NK-92 treated with Interleukin-12 subunit alpha and Interleukin-12 subunit beta, amount 100 ng/mL, for 24 hours (cell line): ENCODE measurements around the gene GRM5.
"Not testable (repeated sequence)": the region's sequence is repeated elsewhere in the genome, so short reads cannot be mapped to it uniquely, and the experiment has no call there.

ENCODE experiments used
- DNase-seq: peaks from one replicate; lab custom pipeline; 2025; lab: John Stamatoyannopoulos, UW

The GRM5 gene

DNA sequence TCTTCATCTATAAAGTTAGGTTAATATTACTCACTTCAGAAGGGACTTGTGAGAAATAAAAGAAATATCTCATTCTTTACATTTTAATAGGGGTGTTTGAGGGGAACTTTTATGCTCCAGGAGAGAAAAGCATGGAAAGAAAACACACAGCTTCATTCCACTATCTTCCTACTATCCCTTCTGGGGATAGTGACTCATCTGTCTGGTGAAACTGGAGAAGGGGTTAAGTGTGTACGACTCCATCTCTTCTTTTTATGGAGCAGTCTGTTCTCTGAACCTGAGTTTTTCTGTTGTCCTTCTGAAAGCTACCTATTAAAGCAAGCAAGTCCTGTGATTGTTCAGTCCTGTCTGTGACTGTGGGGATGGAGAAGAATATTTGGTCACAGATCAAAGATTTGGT is 227.6 kb downstream of the GRM5 start:
- not testable (repeated sequence) for DNase-seq

DNA sequence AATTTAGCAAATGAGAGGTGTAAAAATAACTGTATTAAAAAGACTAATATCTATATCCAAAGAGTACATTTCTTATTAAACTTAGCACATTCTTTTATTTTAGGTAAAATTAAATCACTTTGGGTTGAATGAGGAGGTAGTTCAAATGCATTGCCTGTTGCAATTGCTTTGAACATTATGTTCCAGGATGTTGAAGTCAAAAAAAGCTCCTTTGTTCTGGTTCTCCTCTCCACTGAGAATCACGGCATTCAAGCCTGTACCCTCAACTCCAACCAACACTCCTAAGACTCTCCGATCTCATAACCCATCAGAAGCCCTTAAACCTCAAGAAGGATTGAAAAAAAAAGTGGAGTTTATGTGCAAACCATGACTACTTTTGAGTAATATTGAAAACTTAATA is 230.1 kb downstream of the GRM5 start:
- not testable (repeated sequence) for DNase-seq

DNA sequence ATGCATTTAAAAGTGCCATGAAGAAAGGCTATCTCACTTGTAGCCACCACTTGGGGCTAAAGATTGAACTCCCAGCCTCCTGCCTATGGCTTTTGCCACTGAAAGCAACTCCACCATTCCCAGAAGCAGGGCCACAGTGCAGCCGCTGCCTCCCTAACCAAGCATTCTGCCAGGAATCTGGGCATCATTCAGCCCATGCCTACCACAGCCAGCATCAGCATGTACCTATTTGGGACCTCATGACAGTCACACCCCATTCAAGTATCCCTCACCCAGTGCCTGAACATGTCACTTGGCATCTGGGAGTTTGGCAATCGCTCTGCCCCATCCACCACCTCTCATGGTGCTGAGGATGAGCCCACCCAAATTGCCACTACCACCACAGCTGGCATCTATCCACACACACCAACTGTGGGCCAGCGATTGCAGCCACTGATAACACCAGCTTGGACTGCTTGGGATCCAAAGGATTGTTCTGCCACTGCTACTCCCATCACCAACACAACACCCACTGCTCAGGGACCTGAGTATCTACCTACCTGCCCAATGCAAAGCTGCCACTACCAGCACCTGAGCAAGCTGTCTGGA is 234.4 kb downstream of the GRM5 start:
- no peak for DNase-seq

DNA sequence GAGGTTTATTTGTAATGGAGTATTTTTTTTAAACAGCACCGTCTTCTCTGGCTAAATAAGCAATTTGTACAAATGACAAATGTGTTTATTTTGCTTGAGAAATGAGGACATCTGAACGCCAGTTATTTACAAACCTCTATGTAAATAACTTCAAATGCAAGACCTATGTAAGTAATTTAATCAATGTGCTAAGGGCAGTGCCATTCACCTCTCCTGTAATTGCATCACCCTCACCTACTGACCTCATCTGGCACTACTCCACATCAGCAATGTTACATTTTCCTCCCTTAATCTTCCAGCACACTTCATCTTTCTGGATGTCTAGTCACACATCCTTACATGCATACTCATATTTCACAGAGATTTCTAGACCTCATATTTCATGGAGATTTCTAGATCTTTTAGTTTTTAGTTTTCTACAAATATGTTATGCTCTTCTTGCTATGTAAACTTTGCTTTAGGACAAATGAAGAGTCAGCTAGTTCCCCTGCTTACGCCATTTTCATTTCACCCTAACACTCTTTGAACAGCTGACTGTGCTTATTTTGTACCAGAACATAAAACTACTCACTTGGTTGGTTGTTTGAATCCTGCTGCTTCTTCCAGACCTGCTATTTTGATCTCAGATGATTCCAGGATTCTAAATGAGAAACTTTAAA is 238.6 kb downstream of the GRM5 start:
- DNase-seq = no peak

DNA sequence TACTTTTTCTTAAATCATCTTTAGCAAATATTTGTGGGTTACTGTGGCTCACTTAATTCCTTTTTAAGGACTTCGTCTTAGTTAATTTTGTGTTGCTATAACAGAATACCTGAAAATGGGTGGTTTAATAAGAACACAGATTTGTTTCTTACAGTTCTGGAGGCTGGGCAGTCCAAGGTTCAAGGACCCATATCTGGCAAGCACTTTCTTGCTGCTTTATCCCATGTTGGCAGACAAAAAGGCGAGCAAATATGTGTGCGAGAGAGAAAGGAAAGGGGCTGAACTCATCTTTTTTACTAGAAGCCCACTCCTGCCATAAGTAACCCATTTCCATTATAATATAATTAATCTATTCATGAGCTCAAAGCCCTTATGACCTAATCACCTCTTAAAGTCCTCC is 246.2 kb downstream of the GRM5 start:
- no peak for DNase-seq

DNA sequence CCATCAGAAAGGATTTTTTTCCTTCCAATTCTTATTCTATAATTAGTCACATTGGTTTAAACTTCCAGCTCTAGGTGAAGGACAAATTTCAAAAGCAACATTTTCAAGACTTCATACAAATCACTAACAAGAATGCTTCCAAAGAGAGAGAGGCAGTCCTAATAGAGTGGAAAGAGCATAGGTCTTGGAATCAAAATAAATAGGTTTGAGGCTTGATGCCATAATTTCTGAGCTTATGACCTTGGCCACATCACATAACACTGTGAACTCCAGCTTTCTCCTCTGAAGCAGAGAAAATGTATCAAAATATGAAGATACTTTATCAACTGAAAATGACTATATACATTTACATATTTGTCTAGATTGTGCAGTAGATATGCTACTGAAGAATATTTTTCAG is 246.8 kb downstream of the GRM5 start:
- no peak for DNase-seq

DNA sequence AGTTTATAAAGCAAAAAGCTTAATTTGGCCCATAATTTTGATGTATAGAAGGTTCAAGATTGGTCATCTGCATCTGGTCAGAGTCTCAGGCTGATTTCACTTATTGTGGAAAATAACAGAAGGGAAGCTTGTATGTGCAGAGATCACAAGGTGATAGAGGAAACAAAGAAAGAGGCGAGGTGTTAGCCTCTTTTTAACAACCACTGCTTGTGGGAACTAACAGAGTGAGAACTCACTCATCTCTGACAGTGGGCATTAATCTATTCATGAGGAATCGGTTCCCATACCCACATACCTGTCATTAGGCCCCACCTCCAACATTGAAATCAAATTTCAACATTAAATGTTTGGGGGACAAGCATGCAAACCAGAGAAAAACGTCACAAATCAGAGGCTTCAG is 250.3 kb downstream of the GRM5 start:
- DNase-seq = no peak

DNA sequence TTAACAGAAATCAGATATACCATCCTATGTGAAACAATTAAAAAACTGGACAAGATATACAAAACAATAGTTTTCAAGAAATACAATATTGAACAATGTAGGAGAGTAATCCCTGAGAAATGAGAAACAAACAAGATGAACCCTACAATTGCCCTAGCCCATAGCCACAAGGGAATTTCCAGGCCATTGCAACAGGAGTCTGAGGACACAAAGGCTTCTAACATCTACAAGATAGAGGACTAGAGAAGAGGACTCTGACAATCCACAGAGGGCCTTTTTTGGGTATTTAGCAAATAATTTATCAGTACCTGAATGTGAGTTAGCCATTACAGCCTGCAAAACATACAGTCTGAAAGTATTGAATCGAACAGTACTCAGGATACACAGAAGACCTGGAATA is 251.7 kb downstream of the GRM5 start:
- no peak for DNase-seq

DNA sequence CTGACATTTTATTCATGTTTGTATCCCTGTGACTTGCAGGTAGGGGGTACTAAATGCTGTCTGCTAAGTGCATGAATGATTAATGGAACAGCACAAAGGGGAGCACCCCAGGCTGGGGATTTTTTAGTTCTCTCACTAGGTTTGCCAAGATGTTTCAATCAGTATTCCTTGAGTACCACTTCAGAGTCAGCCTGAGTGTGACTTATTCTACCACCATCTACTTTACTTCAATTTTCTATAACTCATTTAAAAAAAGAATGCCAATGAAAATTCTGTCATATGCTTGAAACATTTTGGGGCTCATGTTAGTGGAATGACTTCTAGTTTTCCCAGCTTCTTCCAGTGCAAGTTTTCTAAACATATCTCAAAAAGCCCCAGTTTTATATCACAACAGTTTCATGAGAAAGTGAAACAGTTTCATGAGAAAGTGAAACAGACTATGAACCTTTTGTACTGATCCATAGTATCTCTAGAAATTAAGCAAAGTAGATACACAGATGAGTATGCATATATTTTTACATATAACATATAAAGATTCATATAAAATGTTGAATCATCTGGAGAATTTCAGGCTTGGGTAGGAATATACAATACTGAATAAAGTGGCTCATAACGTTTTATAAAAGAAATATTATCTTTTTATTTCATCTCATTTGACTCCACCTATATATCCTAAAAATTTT is 252.4 kb downstream of the GRM5 start:
- DNase-seq = no peak

DNA sequence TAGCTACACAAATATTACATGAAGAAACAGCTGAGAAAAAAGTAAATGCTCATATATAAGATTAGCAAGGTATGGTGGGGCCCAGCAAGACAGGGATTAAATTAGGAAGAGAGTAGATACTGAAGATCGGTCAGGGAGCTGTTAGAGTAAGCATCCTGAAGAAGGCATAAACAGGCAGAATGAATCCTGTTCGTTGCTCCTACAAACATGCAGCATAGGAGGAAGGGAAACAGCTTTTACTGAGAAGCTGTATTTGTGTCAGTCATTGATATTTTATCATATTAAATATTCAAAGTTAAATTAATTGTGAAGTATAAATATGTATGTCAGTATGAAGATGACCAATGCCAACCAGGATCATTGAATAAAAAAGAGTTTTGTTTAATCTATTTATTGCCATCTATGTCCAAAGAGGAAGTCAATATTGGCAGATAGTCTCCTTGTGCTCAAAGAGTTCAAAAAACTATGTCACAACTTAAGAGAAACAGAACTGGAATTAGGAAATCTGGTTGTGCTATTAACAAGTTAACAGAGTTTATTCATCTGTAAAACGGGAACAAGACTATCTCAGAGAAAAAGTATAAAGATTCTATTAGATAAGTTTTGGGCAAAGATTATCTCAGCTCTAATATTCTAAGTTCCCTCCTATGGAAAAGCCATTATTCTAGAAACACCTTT is 255.2 kb downstream of the GRM5 start:
- no peak for DNase-seq

DNA sequence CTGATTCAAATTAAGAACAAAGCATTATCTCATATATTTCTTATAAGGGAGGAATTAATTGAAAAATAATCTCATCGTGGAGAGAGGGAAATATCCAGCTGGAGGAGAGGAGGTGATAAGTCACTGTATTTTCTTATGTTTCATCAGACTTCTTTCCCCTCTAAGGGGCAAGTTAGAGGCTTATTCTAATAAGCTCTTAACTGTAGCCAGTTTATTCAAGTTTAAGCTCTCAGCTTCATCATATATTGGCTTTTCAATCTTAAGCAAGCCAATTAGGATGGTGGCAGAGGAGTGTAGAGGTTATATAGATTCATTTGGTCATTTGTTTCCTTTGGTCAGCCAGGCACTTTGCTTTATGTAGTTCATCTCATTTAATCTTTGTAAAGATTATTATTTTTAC is 256.7 kb downstream of the GRM5 start:
- no peak for DNase-seq

DNA sequence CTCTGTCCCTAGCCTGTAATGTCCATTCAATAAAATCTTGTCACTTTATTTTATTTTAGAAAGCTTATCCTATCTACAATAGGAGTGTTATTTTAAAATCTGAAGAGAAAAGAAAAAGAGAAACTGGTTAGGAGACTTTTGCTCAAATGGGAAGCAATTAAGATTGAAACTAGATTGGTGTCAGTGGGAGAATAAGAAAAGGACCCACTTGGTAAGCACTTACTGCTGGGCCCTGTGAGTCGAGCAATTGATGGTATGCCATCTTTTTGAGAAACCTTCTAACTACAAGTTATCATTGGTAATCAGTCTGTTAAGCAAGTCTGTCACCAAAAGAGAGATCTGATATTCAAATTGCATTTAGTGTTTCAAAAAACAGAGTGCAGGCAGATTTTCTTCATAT is 258.4 kb downstream of the GRM5 start:
- no peak for DNase-seq

DNA sequence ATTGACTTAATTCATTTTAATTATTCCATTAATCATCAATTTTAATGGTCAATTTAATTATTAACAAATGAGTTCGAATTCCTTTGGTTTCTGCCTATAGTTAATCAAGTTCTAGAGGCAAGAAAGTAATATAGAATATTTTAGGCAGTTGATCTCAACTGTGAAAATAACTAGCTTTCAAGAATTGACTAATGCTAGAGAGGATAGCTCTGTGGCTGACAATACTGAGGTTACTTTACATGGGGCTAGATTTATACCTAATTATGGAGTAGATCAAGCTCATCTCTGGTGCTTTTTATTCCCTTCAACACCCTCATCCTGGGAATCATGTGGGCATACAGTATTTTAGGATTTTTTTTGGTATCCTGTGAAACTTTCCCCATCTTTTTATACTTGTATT is 259.4 kb downstream of the GRM5 start:
- DNase-seq = no peak

DNA sequence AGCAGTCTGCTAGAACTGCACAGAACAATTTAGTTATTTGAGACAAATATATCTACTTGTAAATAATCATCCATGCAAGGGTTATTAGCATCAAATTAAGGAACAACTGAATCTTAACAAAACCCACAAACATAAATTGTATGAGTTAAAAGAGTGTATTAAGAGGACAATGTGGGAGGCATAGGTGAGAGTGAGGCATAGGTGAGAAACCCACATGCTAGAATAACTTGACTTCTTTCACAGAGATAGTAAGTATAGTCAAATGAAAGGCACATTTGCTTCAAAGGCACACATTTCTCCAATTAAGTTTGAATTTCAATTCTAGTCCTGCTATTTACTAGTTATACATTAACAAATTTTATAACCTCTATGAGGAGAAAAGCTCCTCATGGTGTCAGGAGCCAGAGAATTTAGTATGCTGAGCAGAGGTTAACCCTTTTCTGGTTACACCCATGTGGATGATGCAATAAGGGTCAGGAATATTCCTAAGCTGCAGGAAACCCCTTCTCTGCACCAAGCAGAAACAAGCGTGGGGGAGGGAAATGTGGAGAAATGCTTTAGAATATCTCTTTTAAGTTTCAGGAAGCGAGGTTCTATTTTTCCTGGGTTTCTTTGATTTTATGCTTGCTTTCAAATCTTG is 264.2 kb downstream of the GRM5 start:
- DNase-seq = no peak

DNA sequence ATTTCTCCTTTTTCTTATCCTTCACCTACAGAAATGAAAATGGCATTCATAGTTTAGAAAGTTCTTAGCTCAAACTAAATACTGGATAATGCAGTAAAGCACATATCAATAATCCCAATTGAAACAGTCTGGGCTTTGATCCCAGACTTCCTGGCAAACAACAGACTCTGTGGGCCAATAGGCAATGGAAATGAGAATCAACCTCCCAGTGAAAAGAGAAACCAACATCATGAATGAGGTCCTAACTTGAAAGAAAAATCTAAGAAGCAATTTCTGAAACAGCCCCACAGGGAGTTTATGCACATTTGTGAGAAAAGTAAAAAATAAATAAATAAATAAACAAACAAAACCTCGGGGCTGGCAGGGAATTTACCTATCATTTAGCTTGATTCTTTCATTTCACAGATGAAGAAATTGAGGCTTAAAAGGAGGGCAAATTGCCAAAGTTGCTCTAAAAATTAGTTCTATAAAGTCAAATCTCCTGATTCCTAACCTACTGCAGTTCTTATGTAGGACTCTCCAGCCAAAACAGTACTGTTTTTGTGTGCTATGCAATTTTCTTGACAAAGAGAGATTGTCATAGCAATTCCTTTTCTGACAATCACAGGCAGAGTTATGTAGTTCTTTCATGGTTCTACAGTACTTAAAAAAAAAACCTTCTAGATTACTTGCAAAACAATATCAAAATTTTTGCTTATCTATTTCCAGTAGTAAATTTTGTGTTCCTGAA is 265.8 kb downstream of the GRM5 start:
- no peak for DNase-seq

DNA sequence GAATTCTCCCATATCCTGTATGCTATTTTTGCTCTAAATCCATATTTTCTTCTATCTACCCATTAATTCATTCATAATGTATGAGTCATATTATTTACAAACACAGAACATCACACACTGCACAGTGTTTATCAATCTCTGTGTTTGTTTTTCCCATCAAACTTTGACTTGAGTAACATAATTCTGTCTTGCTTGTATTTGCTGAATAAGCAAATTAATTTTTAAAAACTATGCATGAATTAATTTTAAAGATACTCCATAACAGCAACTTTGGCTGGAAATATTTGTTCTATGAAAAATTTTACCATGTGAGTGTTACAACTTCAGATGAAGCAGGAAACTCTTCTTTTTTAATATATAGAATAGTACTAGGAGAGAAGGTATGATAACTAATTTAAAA is 275.6 kb downstream of the GRM5 start:
- DNase-seq = no peak

DNA sequence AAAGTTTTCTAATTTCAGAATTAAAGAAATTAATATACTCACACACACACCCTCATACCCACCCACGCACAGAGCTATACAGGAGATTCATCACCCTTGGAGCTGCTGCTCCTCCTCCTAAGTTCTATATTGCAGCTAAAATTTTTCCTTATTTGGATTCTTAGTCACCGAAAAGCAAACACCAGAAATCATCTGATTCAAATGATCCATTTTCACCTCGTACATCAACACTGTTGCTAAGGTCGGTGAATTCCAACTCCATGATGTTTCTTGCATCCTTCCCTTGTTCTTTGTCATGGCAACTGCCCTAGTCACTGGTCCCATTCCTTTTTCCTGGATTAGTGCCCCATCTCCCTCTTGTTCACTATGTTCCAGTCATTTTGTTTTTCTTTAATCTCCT is 286.2 kb downstream of the GRM5 start:
- DNase-seq = no peak

DNA sequence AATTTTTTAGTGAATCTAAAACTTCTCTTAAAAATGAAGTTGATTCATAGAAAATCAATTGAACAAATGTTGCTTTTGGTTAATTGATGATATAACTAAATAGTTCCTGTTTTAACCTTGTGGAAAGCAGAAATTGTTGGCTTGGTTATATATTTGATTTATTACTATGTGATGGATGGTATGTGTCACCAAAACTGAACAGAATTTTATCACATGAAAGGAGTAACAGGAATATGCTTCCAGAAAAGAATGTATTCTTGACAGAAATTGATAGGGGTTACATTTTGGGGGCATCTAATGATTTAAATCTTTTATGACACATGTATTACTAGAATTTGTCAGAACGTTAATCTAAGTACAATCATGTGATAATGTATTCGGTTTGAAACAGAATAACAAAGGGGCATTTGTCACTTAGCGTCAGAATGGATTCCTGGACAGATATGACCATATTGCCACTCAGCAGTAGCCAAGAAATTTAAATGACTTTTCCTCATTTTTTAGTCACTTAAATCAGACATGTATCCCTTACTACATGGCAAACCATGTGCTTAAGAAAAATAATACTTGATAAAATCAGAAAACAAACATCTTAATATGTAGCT is 295.2 kb downstream of the GRM5 start:
- DNase-seq = no peak

DNA sequence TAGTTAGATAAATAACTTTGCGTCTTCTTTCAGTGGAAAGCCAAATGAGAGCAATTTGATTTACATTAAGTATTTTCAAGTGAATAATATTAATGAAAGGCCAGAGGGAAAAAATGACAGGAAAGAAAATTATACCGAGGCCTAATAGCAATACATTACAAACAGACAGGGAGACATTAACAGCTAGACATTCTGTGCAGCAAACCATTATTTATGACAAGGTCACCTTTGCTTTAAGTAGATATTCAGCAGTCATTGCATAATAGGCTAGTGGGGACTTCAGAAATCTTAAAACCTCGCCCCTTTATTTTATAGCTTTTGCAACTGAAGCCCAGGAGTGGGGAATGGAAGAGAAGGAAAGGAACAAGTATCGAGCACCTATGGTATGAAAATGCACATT is 321.6 kb downstream of the GRM5 start:
- no peak for DNase-seq

DNA sequence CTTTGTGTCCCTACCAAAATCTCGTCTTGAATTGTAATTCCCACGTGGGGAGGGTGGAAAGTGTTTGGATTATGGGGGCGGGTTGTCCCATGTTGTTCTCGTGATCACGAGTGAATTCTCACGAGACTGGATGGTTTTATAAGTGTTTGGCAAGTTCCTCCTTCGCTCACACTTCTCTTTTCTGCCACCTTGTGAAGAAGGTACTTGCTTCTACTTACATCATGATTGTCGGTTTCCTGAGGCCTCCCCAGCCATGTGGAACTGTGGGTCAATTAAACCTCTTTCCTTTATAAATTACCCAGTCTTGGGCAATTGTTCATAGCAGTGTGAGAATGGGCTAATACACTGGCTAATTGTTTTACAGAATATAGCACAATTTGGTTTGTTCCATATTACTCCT is 326.3 kb downstream of the GRM5 start:
- DNase-seq = no peak

DNA sequence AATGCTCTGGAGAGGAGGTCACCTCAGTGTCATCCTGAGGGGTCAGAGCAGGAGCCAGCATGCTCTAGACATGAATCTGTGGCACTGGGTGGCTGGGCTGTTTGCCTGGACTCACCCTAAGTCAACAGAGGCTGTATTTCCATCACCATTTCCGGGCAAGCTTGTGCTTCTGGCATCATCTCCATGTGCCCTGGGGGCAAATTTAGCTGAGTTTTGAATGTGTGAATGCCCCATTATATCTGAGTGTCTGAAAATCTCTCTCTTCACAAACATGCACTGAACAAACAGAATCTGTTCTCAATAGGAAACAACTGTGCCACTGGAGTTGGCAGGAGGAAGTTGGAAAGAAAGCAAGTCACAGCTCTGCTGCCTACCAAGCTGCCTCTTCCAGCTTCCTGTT is 356.2 kb downstream of the GRM5 start:
- DNase-seq = no peak

DNA sequence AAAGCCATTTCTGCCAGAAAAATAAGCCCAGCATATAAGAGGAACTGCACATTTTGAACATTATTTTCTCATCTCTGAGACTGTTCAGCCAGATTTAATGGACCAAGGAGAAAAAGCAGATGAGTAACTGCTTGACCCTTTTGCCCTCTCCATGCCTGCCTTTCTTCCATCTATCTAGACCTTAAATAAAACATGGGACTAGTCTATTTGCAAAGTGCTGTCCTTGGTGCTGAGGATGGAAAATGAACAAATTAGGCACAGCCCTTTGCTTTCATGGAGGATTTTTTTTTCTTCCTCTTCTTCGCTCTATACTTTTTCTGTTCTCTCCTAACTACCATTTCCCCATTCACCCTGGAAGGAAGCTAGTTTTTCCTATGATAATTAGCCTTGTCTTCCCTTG is 361.3 kb downstream of the GRM5 start:
- no peak for DNase-seq
